Fibroblast of villous mesenchyme (primary cell): ENCODE data around the gene CADPS. TPM values are rescaled to one million over a fixed set of nuclear protein-coding genes. Genes with fewer than 3 reads are reported as not detected.

Source experiments
- DNase-seq: peaks from one replicate; pipeline ENCODE4 v3.0.0-alpha.2; 2010; ENCODE audit warnings: low read depth
- H3K4me3 ChIP-seq: 2 replicates; pipeline ENCODE4 v1.5.1; 2011; ENCODE audit warnings: low read depth, mild to moderate bottlenecking, low read length
- total RNA-seq: library from RNA; depleted of rRNA; stranded (reverse); fragments of >200 nt; gene quantifications from 2 replicates; pipeline ENCODE4 v1.2.3, GENCODE V29; 2012
- TF ChIP-seq, protein P1 (sequence below): IDR thresholded peaks from 2 replicates; pipeline ENCODE4 v1.5.1; 2012; ENCODE audit warnings: low read depth, mild to moderate bottlenecking, low read length; ENCODE audit not compliant: insufficient read depth

The CADPS gene
- total RNA-seq, 1 donor, result not detected

GRCh38 chr3:62678841-62679240, 196.4 kb downstream of the CADPS start:
- TF ChIP-seq, protein P1, sequence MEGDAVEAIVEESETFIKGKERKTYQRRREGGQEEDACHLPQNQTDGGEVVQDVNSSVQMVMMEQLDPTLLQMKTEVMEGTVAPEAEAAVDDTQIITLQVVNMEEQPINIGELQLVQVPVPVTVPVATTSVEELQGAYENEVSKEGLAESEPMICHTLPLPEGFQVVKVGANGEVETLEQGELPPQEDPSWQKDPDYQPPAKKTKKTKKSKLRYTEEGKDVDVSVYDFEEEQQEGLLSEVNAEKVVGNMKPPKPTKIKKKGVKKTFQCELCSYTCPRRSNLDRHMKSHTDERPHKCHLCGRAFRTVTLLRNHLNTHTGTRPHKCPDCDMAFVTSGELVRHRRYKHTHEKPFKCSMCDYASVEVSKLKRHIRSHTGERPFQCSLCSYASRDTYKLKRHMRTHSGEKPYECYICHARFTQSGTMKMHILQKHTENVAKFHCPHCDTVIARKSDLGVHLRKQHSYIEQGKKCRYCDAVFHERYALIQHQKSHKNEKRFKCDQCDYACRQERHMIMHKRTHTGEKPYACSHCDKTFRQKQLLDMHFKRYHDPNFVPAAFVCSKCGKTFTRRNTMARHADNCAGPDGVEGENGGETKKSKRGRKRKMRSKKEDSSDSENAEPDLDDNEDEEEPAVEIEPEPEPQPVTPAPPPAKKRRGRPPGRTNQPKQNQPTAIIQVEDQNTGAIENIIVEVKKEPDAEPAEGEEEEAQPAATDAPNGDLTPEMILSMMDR, result no peak
- H3K4me3 ChIP-seq, result no peak overlapping the region
- no peak for DNase-seq

- TF ChIP-seq, protein P1, result no peak
- H3K4me3 ChIP-seq, result no peak overlapping the region
- DNase-seq, result no peak
Measured at GRCh38 chr3:62677926-62678325, 197.3 kb downstream of the CADPS start.

- H3K4me3 ChIP-seq, result no peak overlapping the region
- TF ChIP-seq, protein P1, result no peak
- no peak for DNase-seq
Measured at GRCh38 chr3:62676689-62677271, 198.4 kb downstream of the CADPS start.

- DNase-seq, result no peak
- H3K4me3 ChIP-seq, result no peak overlapping the region
- TF ChIP-seq, protein P1, result no peak
Measured at GRCh38 chr3:62675492-62675891, 199.7 kb downstream of the CADPS start.

DNA sequence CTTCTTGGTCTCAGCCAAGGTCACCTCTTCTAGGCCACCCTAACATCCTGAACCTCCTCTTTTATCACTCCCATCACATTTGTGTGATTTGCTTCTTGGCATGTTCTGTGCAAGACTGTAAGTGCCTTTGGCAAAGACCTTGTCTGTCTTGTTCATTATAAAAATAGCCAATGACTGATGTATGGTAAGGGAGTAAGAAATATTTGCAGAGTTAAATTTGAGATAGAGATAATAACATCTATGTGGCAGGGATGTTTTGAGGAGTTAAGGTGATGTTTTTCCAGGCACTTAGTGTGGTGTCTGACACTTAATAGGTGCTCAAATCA, 202.3 kb downstream of the CADPS start:
- no peak overlapping the region for H3K4me3 ChIP-seq
- TF ChIP-seq, protein P1, result no peak
- no peak for DNase-seq

- H3K4me3 ChIP-seq, result no peak overlapping the region
- TF ChIP-seq, protein P1, result no peak
- DNase-seq, result no peak
Measured at GRCh38 chr3:62672270-62672987, 202.8 kb downstream of the CADPS start.
